RWPE1 (cell line): Measurements from ENCODE around the gene PLGLB1.
"Not testable (repeated sequence)": the region's sequence is repeated elsewhere in the genome, so short reads cannot be mapped to it uniquely, and the experiment has no call there.

ENCODE experiments used
- CTCF ChIA-PET: fragments of 350-600 bp; sonication (Branson Sonifier 250); formaldehyde crosslinking; extraction: SDS; loops from one replicate; lab custom pipeline; 2021; lab: Yijun Ruan, JAX
- POLR2A ChIA-PET: fragments of 400-600 bp; formaldehyde crosslinking; extraction: SDS; loops from one replicate; lab custom pipeline; 2020; ENCODE audit warnings: antibody characterized with exemption; ENCODE audit not compliant: low non-redundant PET; lab: Yijun Ruan, JAX
- DNase-seq: peaks from one replicate; pipeline ENCODE4 v3.0.0; 2012; ENCODE audit warnings: low spot score
- H3K27ac ChIP-seq: fragments of 450-650 bp; 2 replicates; pipeline ENCODE4 v1.5.1; 2017

PLGLB1 gene

DNA sequence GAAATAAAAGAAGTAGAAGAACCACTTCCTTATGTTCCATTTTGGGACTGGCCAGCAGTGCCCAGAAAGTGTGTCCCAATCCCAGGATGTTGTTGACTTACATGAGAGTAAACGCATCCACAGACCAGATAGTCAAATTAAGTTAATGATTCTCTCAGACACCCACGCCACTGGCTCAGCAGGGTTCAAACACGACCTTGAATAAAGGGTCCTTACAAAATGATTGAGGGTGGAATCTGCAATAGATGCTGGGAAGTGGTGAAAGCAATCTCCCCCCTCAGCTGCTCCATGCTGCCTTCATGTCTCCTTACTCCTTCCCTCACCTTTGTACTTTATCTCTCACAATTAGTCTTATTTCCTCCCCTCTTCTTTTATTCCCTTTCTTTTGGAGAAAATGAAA, at the start of gene PLGLB1:
TSS of gene PLGLB1 (minus strand) at position 101 of the 400 bp plus-strand sequence. CDS start at position 40, 61 bp downstream.
- CTCF ChIA-PET, DNase-seq, POLR2A ChIA-PET: not testable (repeated sequence)

GRCh38 chr2:87064305-87064704, 42.7 kb upstream of the PLGLB1 start:
- POLR2A ChIA-PET, CTCF ChIA-PET: not testable (repeated sequence)

More for the DNA sequence above, at the start of gene PLGLB1:
- not testable (repeated sequence) for H3K27ac ChIP-seq

GRCh38 chr2:87063431-87063830, 41.8 kb upstream of the PLGLB1 start:
- H3K27ac ChIP-seq, POLR2A ChIA-PET, CTCF ChIA-PET, DNase-seq: not testable (repeated sequence)

More at GRCh38 chr2:87064305-87064704, 42.7 kb upstream of the PLGLB1 start:
- not testable (repeated sequence) for DNase-seq, H3K27ac ChIP-seq

- POLR2A ChIA-PET, DNase-seq, H3K27ac ChIP-seq, CTCF ChIA-PET: not testable (repeated sequence)
Observed at GRCh38 chr2:87061519-87061918, 39.9 kb upstream of the PLGLB1 start.

DNA sequence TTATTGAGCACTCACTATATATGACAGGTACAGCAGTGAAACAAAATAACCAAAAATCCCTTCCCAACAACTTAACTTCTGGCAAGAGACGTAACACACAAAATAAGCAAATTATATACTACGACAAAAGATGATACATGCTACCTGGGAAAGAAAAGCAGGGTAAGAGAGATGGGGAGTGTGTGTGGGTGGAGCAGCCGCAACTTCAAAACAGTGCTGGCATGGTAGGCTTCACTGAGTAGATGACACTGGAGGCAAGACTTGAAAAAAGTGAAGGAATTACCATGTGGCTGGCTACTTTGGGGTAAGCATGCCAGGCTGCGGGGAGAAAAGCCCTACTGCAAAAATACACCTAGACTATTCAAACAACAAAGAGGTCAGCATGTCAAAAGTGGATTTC, 36.0 kb upstream of the PLGLB1 start:
- H3K27ac ChIP-seq, POLR2A ChIA-PET, DNase-seq, CTCF ChIA-PET: not testable (repeated sequence)

GRCh38 chr2:87056843-87057242, 35.2 kb upstream of the PLGLB1 start:
- DNase-seq, H3K27ac ChIP-seq, POLR2A ChIA-PET, CTCF ChIA-PET: not testable (repeated sequence)

GRCh38 chr2:87056435-87056834, 34.8 kb upstream of the PLGLB1 start:
- POLR2A ChIA-PET, DNase-seq: not testable (repeated sequence)

GRCh38 chr2:87054375-87054774, 32.7 kb upstream of the PLGLB1 start:
- POLR2A ChIA-PET = not testable (repeated sequence)

More at GRCh38 chr2:87056435-87056834, 34.8 kb upstream of the PLGLB1 start:
- CTCF ChIA-PET, H3K27ac ChIP-seq: not testable (repeated sequence)

DNA sequence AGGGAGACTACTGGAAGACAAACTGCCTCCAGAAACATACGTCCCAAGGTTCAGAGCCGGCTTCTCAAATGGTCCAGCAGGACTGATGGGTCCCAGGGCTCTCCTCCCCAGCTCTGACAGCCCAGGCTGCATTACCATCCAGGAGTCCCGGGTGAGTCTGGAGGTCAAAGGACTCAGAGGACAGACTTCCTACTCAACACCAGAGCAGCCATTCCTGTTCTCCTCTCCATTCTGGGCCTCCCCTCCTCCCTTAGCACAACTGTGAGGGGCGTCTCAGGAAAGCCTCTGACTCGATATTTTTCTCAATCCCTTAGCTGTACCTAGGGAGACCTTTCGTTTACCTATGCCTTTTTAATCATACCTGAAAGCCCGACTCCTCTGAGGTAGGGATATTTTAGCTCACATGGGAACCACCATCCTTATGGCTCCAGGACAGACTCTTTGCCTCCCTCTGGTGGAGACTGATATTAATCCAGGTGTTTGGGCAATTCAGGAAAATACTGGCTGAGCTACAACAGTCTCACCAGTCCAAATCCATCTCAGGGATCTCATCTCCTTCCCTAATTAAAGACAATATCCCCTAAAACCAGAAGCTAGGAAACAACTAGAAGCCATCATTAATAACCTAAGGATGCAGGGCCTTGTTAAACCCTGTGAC, 19.8 kb upstream of the PLGLB1 start:
- CTCF ChIA-PET = not testable (repeated sequence)

More at GRCh38 chr2:87054375-87054774, 32.7 kb upstream of the PLGLB1 start:
- H3K27ac ChIP-seq, DNase-seq, CTCF ChIA-PET: not testable (repeated sequence)

GRCh38 chr2:87028607-87029006, 7.0 kb upstream of the PLGLB1 start:
- H3K27ac ChIP-seq, CTCF ChIA-PET, POLR2A ChIA-PET, DNase-seq: not testable (repeated sequence)

More for the DNA sequence above, 19.8 kb upstream of the PLGLB1 start:
- DNase-seq, H3K27ac ChIP-seq, POLR2A ChIA-PET: not testable (repeated sequence)

- DNase-seq, CTCF ChIA-PET, POLR2A ChIA-PET, H3K27ac ChIP-seq: not testable (repeated sequence)
Observed at GRCh38 chr2:87026816-87027215, 5.2 kb upstream of the PLGLB1 start.

DNA sequence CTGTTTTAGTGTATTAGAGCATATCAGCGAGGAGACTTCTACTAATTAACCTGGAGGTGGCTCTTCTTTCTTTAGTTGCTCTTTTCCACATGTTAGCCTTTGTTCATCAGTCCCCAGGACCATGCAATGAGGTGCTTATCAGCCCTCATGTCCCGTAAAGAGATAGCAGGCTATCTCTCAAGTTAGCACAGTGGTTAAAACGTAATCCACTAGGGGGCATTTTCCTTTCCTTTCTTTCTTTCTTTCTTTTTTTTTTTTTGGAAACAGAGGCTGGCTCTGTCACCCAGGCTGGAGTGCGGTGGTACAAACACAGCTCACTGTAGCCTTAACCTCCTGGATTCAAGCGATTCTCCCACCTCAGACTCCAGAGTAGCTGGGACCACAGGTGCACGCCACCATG, 4.3 kb upstream of the PLGLB1 start:
- POLR2A ChIA-PET, H3K27ac ChIP-seq, DNase-seq, CTCF ChIA-PET: not testable (repeated sequence)

DNA sequence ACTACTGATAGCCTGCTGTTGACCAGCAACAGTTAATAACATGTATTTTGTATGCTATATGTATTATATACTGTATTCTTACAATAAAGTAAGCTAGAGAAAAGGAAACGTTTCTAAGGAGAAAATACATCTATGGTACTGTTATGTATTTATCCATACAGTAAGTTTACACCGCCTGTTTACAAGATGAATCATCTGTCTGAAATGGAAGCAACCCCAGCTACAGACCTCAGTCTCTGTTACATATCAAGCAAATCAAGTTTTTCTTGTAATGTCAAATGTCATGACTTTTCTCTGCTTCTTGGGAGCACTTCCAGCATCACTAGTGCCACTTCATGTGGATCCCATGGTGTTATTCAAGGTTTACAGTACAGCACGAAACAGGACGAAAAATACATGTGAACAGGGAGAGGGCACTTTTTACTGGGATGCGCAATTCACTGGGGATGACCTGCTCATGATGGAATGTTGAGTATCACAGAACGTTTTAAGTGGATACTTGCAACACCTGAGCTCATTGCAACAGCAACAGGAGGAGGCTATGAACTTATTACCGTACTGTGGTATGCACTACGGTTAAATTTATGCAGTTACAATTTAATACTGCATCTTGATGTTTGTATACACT, 2.5 kb upstream of the PLGLB1 start:
- DNase-seq, H3K27ac ChIP-seq, CTCF ChIA-PET, POLR2A ChIA-PET: not testable (repeated sequence)

DNA sequence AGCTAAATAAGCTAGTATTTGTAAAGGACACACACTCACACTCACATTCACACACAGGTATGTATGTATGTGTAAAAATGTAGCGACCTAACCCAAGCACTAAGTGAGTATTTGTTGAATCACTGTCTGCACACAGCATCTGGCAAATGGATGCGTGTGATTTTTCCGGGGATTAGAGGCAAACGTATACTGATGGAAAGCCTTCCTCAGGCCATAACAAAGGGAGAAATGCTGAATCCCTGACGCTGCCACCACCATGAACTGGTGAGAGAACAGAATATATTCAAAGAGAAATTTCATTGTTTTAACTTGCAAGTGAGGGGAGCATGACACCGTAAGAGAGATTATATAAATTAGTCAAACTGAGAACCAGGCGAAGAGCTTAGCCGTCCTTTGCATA, 601 bp downstream of the PLGLB1 start:
- POLR2A ChIA-PET, CTCF ChIA-PET, H3K27ac ChIP-seq: not testable (repeated sequence)

DNA sequence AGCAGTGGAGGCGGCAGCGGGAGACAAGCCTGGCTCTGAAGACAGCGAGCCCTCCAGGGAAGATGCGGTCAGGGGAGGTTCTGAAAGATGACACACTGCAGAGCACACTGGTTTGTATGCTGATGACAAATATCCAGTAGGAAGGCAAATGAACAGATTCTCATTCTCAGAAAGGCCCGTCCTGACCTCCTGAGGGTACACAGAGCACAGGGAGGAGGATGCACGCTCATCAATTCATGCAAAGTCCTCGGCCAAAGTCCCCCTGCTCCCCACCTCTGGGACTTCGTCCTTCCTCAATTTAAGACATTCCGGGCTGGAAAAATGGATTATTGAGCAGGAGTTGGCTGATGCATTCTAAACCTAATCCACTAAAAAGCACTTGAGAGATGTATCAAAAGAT, 2.6 kb downstream of the PLGLB1 start:
- DNase-seq, H3K27ac ChIP-seq, POLR2A ChIA-PET, CTCF ChIA-PET: not testable (repeated sequence)

More for the DNA sequence above, 601 bp downstream of the PLGLB1 start:
- DNase-seq = not testable (repeated sequence)

GRCh38 chr2:87014489-87015169, 7.0 kb downstream of the PLGLB1 start:
- DNase-seq, H3K27ac ChIP-seq, POLR2A ChIA-PET, CTCF ChIA-PET: not testable (repeated sequence)

- DNase-seq, CTCF ChIA-PET, H3K27ac ChIP-seq, POLR2A ChIA-PET: not testable (repeated sequence)
Observed at GRCh38 chr2:87004398-87004797, 17.2 kb downstream of the PLGLB1 start.
